Neutrophil (primary cell): ENCODE data around the gene PTGIS.

Source experiments
- H3K27ac ChIP-seq: fragments of 200-600 bp; sonication (generic); 2 replicates; pipeline ENCODE4 v1.5.1; 2016; ENCODE audit warnings: mild to moderate bottlenecking, moderate library complexity
- H3K27me3 ChIP-seq: fragments of 200-600 bp; sonication (generic); 2 replicates; pipeline ENCODE4 v1.6.0; 2016; ENCODE audit warnings: mild to moderate bottlenecking
- H3K36me3 ChIP-seq: fragments of 200-600 bp; sonication (generic); 2 replicates; pipeline ENCODE4 v1.5.1; 2017
- H3K4me1 ChIP-seq, 2 experiments: fragments of 200-600 bp in 1 of 2; sonication (generic) in 1 of 2; 1 replicate in 1 of 2; 2 replicates in 1 of 2; pipeline versions ENCODE4 v1.5.1 to v1.6.1; 2013 to 2016; ENCODE audit warnings: low read depth in 1 of 2, low read length in 1 of 2, mild to moderate bottlenecking in 1 of 2, moderate library complexity in 1 of 2; ENCODE audit not compliant: control insufficient read depth in 1 of 2, insufficient read depth in 1 of 2
- H3K4me3 ChIP-seq, 2 experiments: fragments of 200-600 bp in 1 of 2; sonication (generic) in 1 of 2; 1 replicate in 1 of 2; 2 replicates in 1 of 2; pipeline ENCODE4 v1.5.1; 2013 to 2016; ENCODE audit warnings: low read depth in 1 of 2, low read length in 1 of 2, mild to moderate bottlenecking in 1 of 2, moderate library complexity in 1 of 2
- H3K9me3 ChIP-seq: fragments of 200-600 bp; sonication (generic); 2 replicates; pipeline ENCODE4 v1.5.1; 2016
- CTCF ChIP-seq: fragments of 200-600 bp; sonication (generic); IDR thresholded peaks from 2 replicates; pipeline ENCODE4 v1.5.1; 2016; ENCODE audit warnings: antibody characterized with exemption

Gene PTGIS

GRCh38 chr20:49496553-49497397 is 71.2 kb downstream of the PTGIS start:
- H3K27me3 ChIP-seq, result peaks cover 75% of the 10 kb centered on the region
- no peak overlapping the region for H3K4me3 ChIP-seq
- no peak overlapping the region for H3K27ac ChIP-seq
- no peaks in the 10 kb centered on the region for H3K36me3 ChIP-seq
- H3K9me3 ChIP-seq, result no peaks in the 10 kb centered on the region
- H3K4me1 ChIP-seq, result no peaks in the 10 kb centered on the region
- TF ChIP-seq CTCF, result no peak

GRCh38 chr20:49496043-49496442 is 71.9 kb downstream of the PTGIS start:
- H3K4me1 ChIP-seq, result no peaks in the 10 kb centered on the region
- peaks cover 80% of the 10 kb centered on the region for H3K27me3 ChIP-seq
- H3K4me3 ChIP-seq, result no peak overlapping the region
- no peak for TF ChIP-seq CTCF
- H3K27ac ChIP-seq, result no peak overlapping the region
- no peaks in the 10 kb centered on the region for H3K9me3 ChIP-seq
- no peaks in the 10 kb centered on the region for H3K36me3 ChIP-seq

GRCh38 chr20:49490689-49491088 is 77.2 kb downstream of the PTGIS start:
- peaks cover 83% of the 10 kb centered on the region for H3K27me3 ChIP-seq
- H3K36me3 ChIP-seq, result no peaks in the 10 kb centered on the region
- no peak overlapping the region for H3K4me3 ChIP-seq
- H3K27ac ChIP-seq, result no peak overlapping the region
- H3K4me1 ChIP-seq, result no peaks in the 10 kb centered on the region
- no peak for TF ChIP-seq CTCF
- H3K9me3 ChIP-seq, result no peaks in the 10 kb centered on the region

GRCh38 chr20:49489688-49490087 is 78.2 kb downstream of the PTGIS start:
- H3K27me3 ChIP-seq, result peaks cover 84% of the 10 kb centered on the region
- H3K36me3 ChIP-seq, result no peaks in the 10 kb centered on the region
- H3K4me1 ChIP-seq, result no peaks in the 10 kb centered on the region
- H3K27ac ChIP-seq, result no peak overlapping the region
- no peak for TF ChIP-seq CTCF
- no peak overlapping the region for H3K4me3 ChIP-seq
- no peaks in the 10 kb centered on the region for H3K9me3 ChIP-seq

- H3K27ac ChIP-seq, result no peak overlapping the region
- H3K4me3 ChIP-seq, result no peak overlapping the region
- H3K9me3 ChIP-seq, result no peaks in the 10 kb centered on the region
- H3K36me3 ChIP-seq, result no peaks in the 10 kb centered on the region
- no peak for TF ChIP-seq CTCF
- H3K27me3 ChIP-seq, result peaks cover 100% of the 10 kb centered on the region
- peaks cover 0 to 3% of the 10 kb centered on the region in 2 experiments for H3K4me1 ChIP-seq
Measured at GRCh38 chr20:49486064-49486463, 81.9 kb downstream of the PTGIS start.
